Kidney (tissue), 14 donors: ENCODE measurements around the gene ZNF423. TPM values are rescaled to one million over a fixed set of nuclear protein-coding genes. Genes with fewer than 3 reads are reported as not detected.

Experiments
- DNase-seq, 5 donors: peaks; one replicate each; pipeline ENCODE4 v3.0.0-alpha.2; 2013 to 2020
- FAIRE-seq: peaks from 2 replicates; lab custom pipeline; 2012; peaks lifted over from hg19 to GRCh38; lab: Jason Lieb, UNC
- H3K27ac ChIP-seq, 2 donors: one replicate each; pipeline ENCODE4 v1.7.0; 2013; ENCODE audit warnings: low read depth in 2 of 2, low read length in 2 of 2, inconsistent platforms in 1 of 2
- H3K27me3 ChIP-seq: one replicate; pipeline ENCODE4 v1.7.1; 2013; ENCODE audit warnings: low read length, inconsistent platforms; ENCODE audit not compliant: control insufficient read depth, insufficient read depth
- H3K36me3 ChIP-seq, 3 donors: one replicate each; pipeline versions ENCODE4 v1.7.0 to v1.7.1; 2013; ENCODE audit warnings: low read length in 3 of 3, control low read depth in 1 of 3, inconsistent platforms in 1 of 3; ENCODE audit not compliant: insufficient read depth in 3 of 3, control insufficient read depth in 2 of 3
- H3K4me1 ChIP-seq, 3 donors: one replicate each; pipeline versions ENCODE4 v1.7.0 to v1.7.1; 2013; ENCODE audit warnings: low read length in 3 of 3, inconsistent platforms in 1 of 3, low read depth in 1 of 3; ENCODE audit not compliant: control insufficient read depth in 2 of 3, insufficient read depth in 2 of 3
- H3K4me3 ChIP-seq, 3 donors: one replicate each; pipeline versions ENCODE4 v1.7.0 to v1.8.1; 2013; ENCODE audit warnings: low read length in 3 of 3, control low read depth in 1 of 3, inconsistent platforms in 1 of 3
- H3K9ac ChIP-seq, 3 donors: one replicate each; pipeline versions ENCODE4 v1.7.0 to v1.7.1; 2013; ENCODE audit warnings: low read length in 3 of 3, control low read depth in 1 of 3, inconsistent platforms in 1 of 3
- H3K9me3 ChIP-seq, 3 donors: one replicate each; pipeline versions ENCODE4 v1.7.0 to v1.7.1; 2013; ENCODE audit warnings: low read length in 3 of 3, control low read depth in 1 of 3, inconsistent platforms in 1 of 3; ENCODE audit not compliant: control insufficient read depth in 2 of 3, insufficient read depth in 1 of 3
- CTCF ChIP-seq: IDR thresholded peaks from 3 replicates; pipeline ENCODE4 v1.5.1; 2012; ENCODE audit warnings: mild to moderate bottlenecking, moderate library complexity, borderline replicate concordance; ENCODE audit not compliant: insufficient read depth; ENCODE audit errors: extremely low read depth
- intact Hi-C: fragments of 100-400 bp; cut with DNase I; formaldehyde crosslinking; loops from one replicate; pipeline ENCODE4 v1.11.1; 2022
- polyA plus RNA-seq: library from polyadenylated mRNA; stranded (reverse); fragments of 350-450 nt; fragmentation: Illumina TruSeq; extraction: RNeasy Lipid Tissue Mini Kit (QIAGEN cat#74804); gene quantifications from one replicate; pipeline ENCODE4 v1.2.3, GENCODE V29; 2014; ENCODE audit warnings: low read depth, low replicate concordance; ENCODE audit not compliant: insufficient read depth
- total RNA-seq: library from RNA; stranded (reverse); fragmentation: NEBNext Ultra II Directional; extraction: Animal tissue kit (Norgen Biotek cat#: 25700); gene quantifications from one replicate; pipeline ENCODE4 v1.2.1, GENCODE V29; 2021
- donor health status: control.
- donor health status: control.
- donor health status: control.
- donor health status: control.
- donor health status: control.
- donor health status: DM: yes; HTN: yes; CAD: no.
- donor health status: Normal renal cell carcinoma (clear cell type).

ZNF423 gene
- total and polyA plus RNA-seq, 2 donors from 2014 or later: 2.0 to 8.4 TPM

GRCh38 chr16:49727611-49728010, 128.3 kb downstream of the ZNF423 start:
- FAIRE-seq: no peak
- no peaks in the 10 kb centered on the region for H3K27me3 ChIP-seq

GRCh38 chr16:49726155-49726554, 129.8 kb downstream of the ZNF423 start:
- Histone ChIP-seq H3K27me3 (no peaks in the 10 kb centered on the region), H3K27ac (no peak overlapping the region), H3K4me3 (no peak overlapping the region), H3K4me1 (peaks cover 0 to 2% (median 0%) of the 10 kb centered on the region in 3 donors), H3K9ac (no peak overlapping the region), H3K9me3 (peaks cover 0 to 7% (median 0%) of the 10 kb centered on the region in 3 donors), H3K36me3 (peaks cover 0 to 4% (median 0%) of the 10 kb centered on the region in 3 donors)
- DNase-seq (no peak), FAIRE-seq (no peak)
- intact Hi-C loops: no loop called here
- no peak for TF ChIP-seq CTCF

More at GRCh38 chr16:49727611-49728010, 128.3 kb downstream of the ZNF423 start:
- H3K4me1 ChIP-seq: peaks cover 0 to 2% (median 0%) of the 10 kb centered on the region in 3 donors
- H3K4me3 ChIP-seq: no peak overlapping the region
- no peak for TF ChIP-seq CTCF
- H3K9ac ChIP-seq: no peak overlapping the region
- H3K9me3 ChIP-seq: peaks cover 0 to 7% (median 0%) of the 10 kb centered on the region in 3 donors
- no peak for DNase-seq
- peaks cover 0 to 4% (median 0%) of the 10 kb centered on the region in 3 donors for H3K36me3 ChIP-seq
- intact Hi-C loops: no loop called here
- H3K27ac ChIP-seq: no peak overlapping the region

GRCh38 chr16:49725651-49726050, 130.3 kb downstream of the ZNF423 start:
- Histone ChIP-seq H3K4me3 (no peak overlapping the region), H3K9ac (no peak overlapping the region), H3K27me3 (no peaks in the 10 kb centered on the region), H3K4me1 (peaks cover 0 to 2% (median 0%) of the 10 kb centered on the region in 3 donors), H3K36me3 (peaks cover 0 to 4% (median 0%) of the 10 kb centered on the region in 3 donors), H3K27ac (no peak overlapping the region), H3K9me3 (peaks cover 0 to 7% (median 0%) of the 10 kb centered on the region in 3 donors)
- intact Hi-C loops: no loop called here
- DNase-seq (no peak), FAIRE-seq (no peak)
- TF ChIP-seq CTCF: no peak

GRCh38 chr16:49724774-49725173, 131.1 kb downstream of the ZNF423 start:
- no peak overlapping the region for H3K4me3 ChIP-seq
- no peak overlapping the region for H3K9ac ChIP-seq
- peaks cover 0 to 4% (median 0%) of the 10 kb centered on the region in 3 donors for H3K9me3 ChIP-seq
- no peaks in the 10 kb centered on the region for H3K27me3 ChIP-seq
- intact Hi-C loops: no loop called here
- H3K36me3 ChIP-seq: peaks cover 0 to under 1% (median 0%) of the 10 kb centered on the region in 3 donors
- no peak for DNase-seq
- TF ChIP-seq CTCF: no peak
- no peak for FAIRE-seq
- peaks cover 0 to 2% (median 0%) of the 10 kb centered on the region in 3 donors for H3K4me1 ChIP-seq
- no peak overlapping the region for H3K27ac ChIP-seq
